ENCODE results near the gene TINAGL1. TPM values are rescaled to one million over a fixed set of nuclear protein-coding genes. Genes with fewer than 3 reads are reported as not detected.
A peak's percentile ranks its signal among the peaks of the same experiment; 100 is the strongest.

The TINAGL1 gene
- total RNA-seq, 1 donor from 2014 or later, result 5.7 TPM

GRCh38 chr1:31633117-31633516 is 56.8 kb downstream of the TINAGL1 start:
- DNase-seq (ENCODE audit: low read depth) (no peak), FAIRE-seq (no peak)
- Histone ChIP-seq H3K27me3 (ENCODE audit: insufficient read depth, low read length) (no peaks in the 10 kb centered on the region), H3K9ac (ENCODE audit: low read length) (no peak overlapping the region), H3K27ac (ENCODE audit: low read depth, low read length) (no peak overlapping the region), H3K4me1 (ENCODE audit: insufficient read depth, low read length) (peaks cover 4% of the 10 kb centered on the region), H2AFZ (ENCODE audit: low read depth, low read length) (no peak overlapping the region), H3K4me2 (ENCODE audit: low read length) (no peak overlapping the region), H3K9me3 (ENCODE audit: insufficient read depth, low read depth, low read length) (no peaks in the 10 kb centered on the region), H4K20me1 (ENCODE audit: insufficient read depth, low read length) (peaks cover 86% of the 10 kb centered on the region), H3K79me2 (ENCODE audit: insufficient read depth, low read length) (peaks cover 43% of the 10 kb centered on the region), H3K36me3 (ENCODE audit: insufficient read depth, low read length) (peaks cover 25% of the 10 kb centered on the region), H3K4me3 (ENCODE audit: insufficient read depth, low read depth, low read length) (no peak overlapping the region)
- Mint-ChIP-seq H3K27ac (ENCODE audit: unreplicated experiment) (no peak overlapping the region), H3K4me1 (ENCODE audit: low read depth, unreplicated experiment) (peaks cover 42% of the 10 kb centered on the region), H3K4me3 (ENCODE audit: unreplicated experiment) (no peak overlapping the region), H3K36me3 (ENCODE audit: low read depth, unreplicated experiment) (peaks cover 27% of the 10 kb centered on the region), H3K9me3 (ENCODE audit: unreplicated experiment) (no peaks in the 10 kb centered on the region), H3K27me3 (ENCODE audit: low read depth, unreplicated experiment) (no peaks in the 10 kb centered on the region)
- TF ChIP-seq EZH2 (IDR thresholded peaks at IDR 0.05; ENCODE audit: insufficient read depth, low read length), result no peak
- TF ChIP-seq CTCF (IDR thresholded peaks at IDR 0.05; ENCODE audit: insufficient read depth, low read depth, low read length), result peak; percentile 38

Other genes starting within 250 kb of the TINAGL1 start
- 13.5 and 20.4 TPM in 2 replicates for gene FABP3, start 203.4 kb upstream of the TINAGL1 start, total RNA-seq
- gene SERINC2, start 163.3 kb upstream of the TINAGL1 start, total RNA-seq, result 29.4 and 30.4 TPM in 2 replicates
- gene HCRTR1, start 41.2 kb downstream of the TINAGL1 start, total RNA-seq, result not detected in 2 replicates
- 56.3 and 57.9 TPM in 2 replicates for gene PEF1, start 68.4 kb downstream of the TINAGL1 start, total RNA-seq
- 42.9 and 56.5 TPM in 2 replicates for gene COL16A1, start 127.5 kb downstream of the TINAGL1 start, total RNA-seq
- gene ADGRB2, start 187.8 kb downstream of the TINAGL1 start, total RNA-seq, result 25.1 and 25.8 TPM in 2 replicates
- gene SPOCD1, start 239.5 kb downstream of the TINAGL1 start, total RNA-seq, result 27.8 and 28.0 TPM in 2 replicates

Measured in astrocyte (in vitro differentiated cells and primary cell).